Omental fat pad (tissue), 4 donors: ENCODE measurements around the gene GATA5. TPM values are rescaled to one million over a fixed set of nuclear protein-coding genes. Genes with fewer than 3 reads are reported as not detected.

ENCODE experiments used
- ATAC-seq: fragments of 150-250 bp; one replicate; pipeline ENCODE4 v1.9.1; 2016; ENCODE audit warnings: mild to moderate bottlenecking, moderate library complexity; ENCODE audit not compliant: low FRiP score
- DNase-seq: peaks from one replicate; pipeline ENCODE4 v3.0.0-alpha.2; 2019; ENCODE audit warnings: low spot score
- CTCF ChIP-seq, 3 donors: fragments of 450-650 bp; IDR thresholded peaks; one replicate each; pipeline ENCODE4 v1.5.1; 2016 to 2017; ENCODE audit warnings: antibody characterized with exemption in 3 of 3, mild to moderate bottlenecking in 3 of 3, moderate library complexity in 2 of 3
- total RNA-seq, 4 donors: library from RNA; depleted of rRNA; stranded (reverse); fragments of >200 nt; gene quantifications; one replicate each; pipeline ENCODE4 v1.1.0, GENCODE V29; 2016

GATA5 gene
- total RNA-seq, 4 donors from 2014 or later = 1.3 to 3.7 (median 1.7) TPM

GRCh38 chr20:62454904-62455636, 20.7 kb downstream of the GATA5 start:
- TF ChIP-seq CTCF (IDR thresholded peaks at IDR 0.05) = no peak
- ATAC-seq = no peak
- DNase-seq = no peak

- ATAC-seq = no peak
- TF ChIP-seq CTCF (IDR thresholded peaks at IDR 0.05) = no peak
- no peak for DNase-seq
Observed at GRCh38 chr20:62453186-62453808, 22.5 kb downstream of the GATA5 start.

GRCh38 chr20:62452475-62453095, 23.2 kb downstream of the GATA5 start:
- no peak for DNase-seq
- no peak for TF ChIP-seq CTCF (IDR thresholded peaks at IDR 0.05)

GRCh38 chr20:62451970-62452369, 23.8 kb downstream of the GATA5 start:
- DNase-seq (no peak), ATAC-seq (no peak)
- no peak for TF ChIP-seq CTCF (IDR thresholded peaks at IDR 0.05)

More at GRCh38 chr20:62452475-62453095, 23.2 kb downstream of the GATA5 start:
- no peak for ATAC-seq

- no peak for DNase-seq
- TF ChIP-seq CTCF (IDR thresholded peaks at IDR 0.05) = no peak
- no peak for ATAC-seq
Observed at GRCh38 chr20:62451156-62451767, 24.5 kb downstream of the GATA5 start.

- no peak for ATAC-seq
- TF ChIP-seq CTCF (IDR thresholded peaks at IDR 0.05) = no peak
Observed at GRCh38 chr20:62449951-62450691, 25.7 kb downstream of the GATA5 start.

More at GRCh38 chr20:62449951-62450691, 25.7 kb downstream of the GATA5 start:
- DNase-seq = no peak
